Loucy (cell line): ENCODE data around the gene GAPVD1.

ENCODE experiments used
- H2AFZ ChIP-seq: fragments of 200-600 bp; sonication (generic); 2 replicates; pipeline ENCODE4 v1.6.0; 2016; ENCODE audit warnings: antibody characterized with exemption, mild to moderate bottlenecking, low read length, moderate library complexity
- H3F3A ChIP-seq: fragments of 200-600 bp; 2 replicates; pipeline ENCODE4 v1.6.0; 2016; ENCODE audit warnings: antibody characterized with exemption, low read depth, mild to moderate bottlenecking
- H3K27me3 ChIP-seq: fragments of 200-600 bp; sonication (generic); 2 replicates; pipeline ENCODE4 v1.6.1; 2014; ENCODE audit warnings: low read length, mild to moderate bottlenecking; ENCODE audit not compliant: insufficient read depth, poor library complexity, severe bottlenecking
- H3K36me3 ChIP-seq: fragments of 200-600 bp; sonication (generic); 2 replicates; pipeline ENCODE4 v1.6.1; 2016; ENCODE audit warnings: low read length; ENCODE audit not compliant: insufficient read depth
- H3K4me1 ChIP-seq: fragments of 200-600 bp; sonication (generic); 2 replicates; pipeline ENCODE4 v1.5.1; 2014; ENCODE audit warnings: low read length, mild to moderate bottlenecking; ENCODE audit not compliant: insufficient read depth, poor library complexity, severe bottlenecking
- H3K4me2 ChIP-seq: fragments of 200-600 bp; sonication (generic); 2 replicates; pipeline ENCODE4 v1.6.0; 2014; ENCODE audit warnings: antibody characterized with exemption, low read length, low read depth, mild to moderate bottlenecking; ENCODE audit not compliant: poor library complexity, severe bottlenecking
- H3K4me3 ChIP-seq: fragments of 200-600 bp; sonication (generic); 2 replicates; pipeline ENCODE4 v1.5.1; 2014; ENCODE audit warnings: low read length, mild to moderate bottlenecking, mixed read lengths; ENCODE audit not compliant: poor library complexity, severe bottlenecking
- H3K79me2 ChIP-seq: fragments of 200-600 bp; sonication (generic); 2 replicates; pipeline ENCODE4 v1.6.1; 2014; ENCODE audit warnings: low read length; ENCODE audit not compliant: insufficient read depth
- H3K9ac ChIP-seq: fragments of 200-600 bp; sonication (generic); 2 replicates; pipeline ENCODE4 v1.6.0; 2014; ENCODE audit warnings: mild to moderate bottlenecking, low read depth, low read length, moderate library complexity; ENCODE audit not compliant: poor library complexity, severe bottlenecking
- H3K9me2 ChIP-seq: fragments of 200-600 bp; sonication (generic); replicated peaks from 2 replicates; pipeline ENCODE4 v1.6.1; 2016; ENCODE audit warnings: low read depth, low read length, mixed read lengths
- H3K9me3 ChIP-seq: fragments of 200-600 bp; sonication (generic); 2 replicates; pipeline ENCODE4 v1.6.1; 2014; ENCODE audit warnings: mild to moderate bottlenecking, antibody characterized with exemption, low read length, low read depth; ENCODE audit not compliant: insufficient read depth
- H4K20me1 ChIP-seq: fragments of 200-600 bp; sonication (generic); 2 replicates; pipeline ENCODE4 v1.6.0; 2014; ENCODE audit warnings: antibody characterized with exemption, low read length, mild to moderate bottlenecking; ENCODE audit not compliant: insufficient read depth, poor library complexity, severe bottlenecking
- CTCF ChIP-seq: fragments of 200-600 bp; sonication (generic); conservative IDR thresholded peaks from 2 replicates; pipeline ENCODE4 v1.5.1; 2014; ENCODE audit warnings: mild to moderate bottlenecking, antibody characterized with exemption, low read length
- EZH2phosphoT487 ChIP-seq: fragments of 200-600 bp; IDR thresholded peaks from 2 replicates; pipeline ENCODE4 v1.6.1; 2018; ENCODE audit warnings: antibody characterized with exemption, mild to moderate bottlenecking, moderate library complexity, borderline replicate concordance

GAPVD1 gene

GRCh38 chr9:125393426-125393825, 131.8 kb downstream of the GAPVD1 start:
- Histone ChIP-seq H3K79me2 (no peaks in the 10 kb centered on the region), H3K27me3 (no peaks in the 10 kb centered on the region), H2AFZ (no peak overlapping the region), H3K9ac (no peak overlapping the region), H3F3A (no peaks in the 10 kb centered on the region), H3K4me3 (no peak overlapping the region), H3K9me2 (no peaks in the 10 kb centered on the region), H3K9me3 (no peaks in the 10 kb centered on the region), H4K20me1 (no peaks in the 10 kb centered on the region), H3K4me2 (no peak overlapping the region), H3K4me1 (no peaks in the 10 kb centered on the region), H3K36me3 (no peaks in the 10 kb centered on the region)
- no peak for TF ChIP-seq EZH2phosphoT487
- TF ChIP-seq CTCF = no peak

GRCh38 chr9:125396799-125397198, 135.2 kb downstream of the GAPVD1 start:
- Histone ChIP-seq H3K4me3 (no peak overlapping the region), H3K9ac (no peak overlapping the region), H3K4me2 (no peak overlapping the region), H2AFZ (no peak overlapping the region), H3K79me2 (no peaks in the 10 kb centered on the region), H3K36me3 (no peaks in the 10 kb centered on the region), H3K4me1 (no peaks in the 10 kb centered on the region), H3F3A (no peaks in the 10 kb centered on the region), H3K9me3 (no peaks in the 10 kb centered on the region), H4K20me1 (no peaks in the 10 kb centered on the region), H3K27me3 (no peaks in the 10 kb centered on the region), H3K9me2 (no peaks in the 10 kb centered on the region)
- TF ChIP-seq EZH2phosphoT487 (no peak), CTCF (no peak)

DNA sequence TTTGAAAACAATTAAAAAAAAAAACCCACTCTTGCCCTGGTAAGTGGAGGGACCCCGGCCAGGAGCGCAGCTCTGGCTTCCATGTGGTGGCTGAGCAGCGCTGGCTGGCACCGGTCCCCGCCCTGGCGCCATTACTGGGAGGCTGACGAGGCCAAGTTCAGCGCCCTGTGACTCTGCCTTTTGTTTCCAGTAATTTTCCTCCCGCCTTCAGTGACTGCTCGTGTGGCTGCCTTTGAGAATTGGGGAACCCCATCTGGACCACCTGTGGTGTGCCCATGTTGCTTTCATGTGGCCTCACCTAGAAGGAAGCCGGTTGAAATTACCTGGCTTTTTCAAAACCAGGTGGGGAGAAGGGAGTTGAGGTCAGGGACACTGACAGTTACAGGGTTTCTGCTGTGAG, 136.1 kb downstream of the GAPVD1 start:
- H3K9me3 ChIP-seq = no peaks in the 10 kb centered on the region
- no peaks in the 10 kb centered on the region for H3K9me2 ChIP-seq
- TF ChIP-seq CTCF = no peak
- H2AFZ ChIP-seq = no peak overlapping the region
- no peaks in the 10 kb centered on the region for H3K79me2 ChIP-seq
- no peaks in the 10 kb centered on the region for H4K20me1 ChIP-seq
- no peaks in the 10 kb centered on the region for H3K27me3 ChIP-seq
- no peak overlapping the region for H3K4me2 ChIP-seq
- H3K9ac ChIP-seq = no peak overlapping the region
- no peaks in the 10 kb centered on the region for H3F3A ChIP-seq
- no peaks in the 10 kb centered on the region for H3K36me3 ChIP-seq
- H3K4me3 ChIP-seq = no peak overlapping the region
- no peaks in the 10 kb centered on the region for H3K4me1 ChIP-seq
